PC-9 (cell line): ENCODE measurements around the gene VTN.

Experiments
- CTCF ChIP-seq: fragments of 200-600 bp; sonication (generic); conservative IDR thresholded peaks from 2 replicates; pipeline ENCODE4 v1.6.1; 2017; ENCODE audit warnings: mixed run types, antibody characterized with exemption, mild to moderate bottlenecking, moderate library complexity
- EZH2 ChIP-seq: fragments of 200-600 bp; sonication (generic); IDR thresholded peaks from 2 replicates; pipeline ENCODE4 v1.8.0; 2017; ENCODE audit warnings: antibody characterized with exemption, low read depth

- TF ChIP-seq CTCF (no peak), EZH2 (no peak)
Measured at GRCh38 chr17:28340374-28340773, 29.7 kb downstream of the VTN start.
